Heart left ventricle (tissue), 13 donors: ENCODE measurements around the gene TCEAL4.

Experiments
- CTCF ChIP-seq, 12 donors: fragments of 200-600 bp; sonication (generic) in 4 of 12; IDR thresholded peaks; one replicate each; pipeline versions ENCODE4 v1.5.0 to v1.8.0; 2018 to 2022; ENCODE audit warnings: antibody characterized with exemption in 12 of 12, mild to moderate bottlenecking in 5 of 12
- POLR2A ChIP-seq, 2 donors: fragments of 450-650 bp; IDR thresholded peaks; one replicate each; pipeline ENCODE4 v1.6.1; 2017; ENCODE audit warnings: antibody characterized with exemption in 2 of 2, mild to moderate bottlenecking in 2 of 2, moderate library complexity in 2 of 2
- donor health status: ischemic (EF 13 %, LVEDD 7.1; RV severe dilation, severe dysfunction).
- donor health status: DM: no; HTN: yes; CAD: no.
- donor health status: DM: no; HTN: no; CAD: no.
- donor health status: ischemic (EF 25% LVEDD 6.9; RV normal size, moderate dysfunction).
- donor health status: ischemic (EF 25% LVEDD 5.7; RV mildly dilated, moderate dysfunction).
- donor health status: ischemic (EF 35%, LVEDD 5.7; RV mildly dilated, moderate dysfunction).
- donor health status: nonischemic (EF 11% LVEDD 7.7; RV severe dilation, severe dysfunction).
- donor health status: DM: yes; HTN: yes; CAD: no.
- donor health status: PGD.
- donor health status: ischemic (EF 29% LVEDD 5.4; RV normal size, mild dysfunction).
- donor health status: nonischemic (EF 23%, LVEDD 6.1; RV moderate dilation, normal function).

GRCh38 chrX:103624111-103624510, 38.8 kb downstream of the TCEAL4 start:
- TF ChIP-seq CTCF (IDR thresholded peaks at IDR 0.05) (no peak), POLR2A (IDR thresholded peaks at IDR 0.05) (no peak)
